Activated CD8-positive, alpha-beta T cell treated with anti-CD3 and anti-CD28 coated beads for 36 hours (primary cell): Measurements from ENCODE around the gene FAR1. TPM values are rescaled to one million over a fixed set of nuclear protein-coding genes. Genes with fewer than 3 reads are reported as not detected.

Experiments used
- ATAC-seq: fragments of 200-7000 bp; cut with Tn5 transposase; one replicate; pipeline ENCODE4 v1.10.0; 2021; ENCODE audit warnings: mild to moderate bottlenecking, moderate library complexity
- CTCF ChIA-PET: fragments of 350-600 bp; sonication (Branson Sonifier 250); formaldehyde crosslinking; loops from one replicate; lab custom pipeline; 2021; ENCODE audit warnings: antibody characterized with exemption; lab: Charles Lee
- POLR2A ChIA-PET: fragments of 350-600 bp; sonication (Branson Sonifier 250); formaldehyde crosslinking; loops from one replicate; lab custom pipeline; 2021; ENCODE audit warnings: antibody characterized with exemption; lab: Charles Lee
- DNase-seq: peaks from one replicate; pipeline ENCODE4 v3.0.0-alpha.2; 2020
- H3K27ac Mint-ChIP-seq: one replicate; pipeline ENCODE4 v1.8.0; 2021; ENCODE audit warnings: mild to moderate bottlenecking, mixed read lengths
- H3K27me3 Mint-ChIP-seq: one replicate; pipeline ENCODE4 v1.8.0; 2021; ENCODE audit warnings: mixed read lengths
- H3K36me3 Mint-ChIP-seq: one replicate; pipeline ENCODE4 v1.8.0; 2021; ENCODE audit warnings: low read depth, mixed read lengths
- H3K4me1 Mint-ChIP-seq: one replicate; pipeline ENCODE4 v1.8.0; 2021; ENCODE audit warnings: low read depth, mixed read lengths
- H3K4me3 Mint-ChIP-seq: one replicate; pipeline ENCODE4 v1.8.0; 2021; ENCODE audit warnings: mild to moderate bottlenecking, moderate library complexity, mixed read lengths
- H3K9me3 Mint-ChIP-seq: one replicate; pipeline ENCODE4 v1.8.0; 2021; ENCODE audit warnings: mixed read lengths
- CTCF ChIP-seq: fragments of 200-600 bp; IDR thresholded peaks from one replicate; pipeline ENCODE4 v1.8.0; 2022; ENCODE audit warnings: antibody characterized with exemption, mild to moderate bottlenecking
- intact Hi-C: fragments of 100-400 bp; cut with micrococcal nuclease; formaldehyde crosslinking; loops from one replicate; pipeline ENCODE4 v1.10.0; 2022
- total RNA-seq, 2 experiments: library from RNA; stranded (reverse); gene quantifications; one replicate each; pipeline ENCODE4 v1.2.3, GENCODE V29; 2021

Gene FAR1
- total RNA-seq, 2 experiments from 2014 or later, result 44.0 to 44.7 TPM

GRCh38 chr11:13669544-13670488 lies 1.3 kb downstream of the FAR1 start:
- CTCF ChIA-PET, result no interaction called here
- POLR2A ChIA-PET, result interaction anchor here (1.6 kb wide), 1 partner anchor 11 kb away, joined by 4 read pairs; no protein-coding TSS in a partner anchor
- peak; percentile 13 for DNase-seq
- ATAC-seq, result no peak
- H3K27ac Mint-ChIP-seq, result peak overlapping the region; percentile 95
- intact Hi-C loops, result no loop called here
- H3K36me3 Mint-ChIP-seq, result peaks cover 40% of the 10 kb centered on the region
- peaks cover 1% of the 10 kb centered on the region for H3K27me3 Mint-ChIP-seq
- no peaks in the 10 kb centered on the region for H3K9me3 Mint-ChIP-seq
- TF ChIP-seq CTCF, result no peak
- H3K4me1 Mint-ChIP-seq, result peaks cover 47% of the 10 kb centered on the region
- H3K4me3 Mint-ChIP-seq, result peak overlapping the region; percentile 86

DNA sequence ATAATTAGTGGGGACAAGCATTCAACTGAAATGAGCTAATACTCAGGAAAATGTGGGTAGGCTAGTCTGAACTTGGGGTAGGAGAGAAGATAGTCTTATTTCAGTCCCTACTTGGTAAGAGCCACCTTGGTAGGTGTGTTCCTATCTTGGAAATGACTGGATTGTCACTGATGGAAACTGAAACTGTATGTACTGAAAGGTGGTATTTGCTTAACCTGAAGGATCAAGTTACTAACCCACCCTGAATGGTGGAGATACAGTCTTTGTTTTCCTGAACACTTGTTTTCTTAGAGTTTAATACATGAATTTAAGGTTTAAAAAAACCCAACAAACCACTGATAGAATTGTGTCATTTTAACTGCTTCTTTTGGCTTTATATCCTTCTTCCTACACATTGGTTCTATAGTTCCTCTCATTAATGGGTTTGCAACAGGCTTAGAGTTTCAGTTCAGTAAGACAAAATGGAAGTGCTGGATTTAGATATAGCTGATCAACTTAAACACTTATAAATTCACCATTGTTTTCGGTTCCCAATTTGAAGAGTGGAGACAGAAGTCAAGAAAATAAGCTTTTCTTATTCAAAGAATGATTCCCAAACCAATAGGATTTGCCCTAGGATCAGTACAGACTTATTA lies 4.2 kb downstream of the FAR1 start:
- intact Hi-C loops, result no loop called here
- Mint-ChIP-seq H3K4me3 (no peak overlapping the region), H3K9me3 (no peaks in the 10 kb centered on the region), H3K4me1 (peaks cover 51% of the 10 kb centered on the region), H3K27me3 (no peaks in the 10 kb centered on the region), H3K36me3 (peaks cover 42% of the 10 kb centered on the region), H3K27ac (no peak overlapping the region)
- TF ChIP-seq CTCF, result no peak
- ATAC-seq (no peak), DNase-seq (no peak)
- ChIA-PET POLR2A (no interaction called here), CTCF (interaction anchor here (1.1 kb wide), 1 partner anchor 26 kb away, joined by 3 read pairs; no protein-coding TSS in a partner anchor)

GRCh38 chr11:13674799-13675509 lies 6.5 kb downstream of the FAR1 start:
- no peak overlapping the region for H3K4me3 Mint-ChIP-seq
- no peak for TF ChIP-seq CTCF
- DNase-seq, result no peak
- no peaks in the 10 kb centered on the region for H3K27me3 Mint-ChIP-seq
- POLR2A ChIA-PET, result interaction anchor here (1.0 kb wide), 1 partner anchor 42 kb away, joined by 3 read pairs; no protein-coding TSS in a partner anchor
- H3K9me3 Mint-ChIP-seq, result no peaks in the 10 kb centered on the region
- peaks cover 32% of the 10 kb centered on the region for H3K36me3 Mint-ChIP-seq
- CTCF ChIA-PET, result no interaction called here
- ATAC-seq, result no peak
- H3K4me1 Mint-ChIP-seq, result peaks cover 54% of the 10 kb centered on the region
- intact Hi-C loops, result no loop called here
- H3K27ac Mint-ChIP-seq, result no peak overlapping the region

- POLR2A ChIA-PET, result interaction anchor here (0.8 kb wide), 1 partner anchor 213 kb away, joined by 3 read pairs; the partner anchor contains the start of gene BTBD10
- DNase-seq (no peak), ATAC-seq (no peak)
- Mint-ChIP-seq H3K9me3 (no peaks in the 10 kb centered on the region), H3K36me3 (peaks cover 29% of the 10 kb centered on the region), H3K27ac (no peak overlapping the region), H3K4me1 (peaks cover 57% of the 10 kb centered on the region), H3K27me3 (no peaks in the 10 kb centered on the region), H3K4me3 (no peak overlapping the region)
- intact Hi-C loops, result no loop called here
- no peak for TF ChIP-seq CTCF
- CTCF ChIA-PET, result interaction anchor here (0.8 to 1.0 kb wide), 2 partner anchors 9 to 14 kb away, joined by 4 read pairs; no protein-coding TSS in a partner anchor
Observed at GRCh38 chr11:13676576-13676975, 8.1 kb downstream of the FAR1 start.
